OCI-LY7 (cell line): ENCODE measurements around the gene INPP5J.

Source experiments
- CTCF ChIP-seq: fragments of 200-600 bp; sonication (generic); conservative IDR thresholded peaks from 2 replicates; pipeline ENCODE4 v1.5.1; 2014; ENCODE audit warnings: mild to moderate bottlenecking, antibody characterized with exemption, low read length, moderate library complexity, mixed read lengths
- EZH2phosphoT487 ChIP-seq: fragments of 200-600 bp; sonication (generic); IDR thresholded peaks from 2 replicates; pipeline ENCODE4 v1.6.1; 2018; ENCODE audit warnings: low read depth, borderline replicate concordance, mild to moderate bottlenecking, mixed run types, antibody characterized with exemption, low read length, moderate library complexity, mixed read lengths

- TF ChIP-seq CTCF (no peak), EZH2phosphoT487 (no peak)
These were observed 15.4 kb downstream of the INPP5J start for GRCh38 chr22:31138126-31138525.
